IPS DF 6.9 (cell line): Measurements from ENCODE around the gene ITGAD.

Experiments
- DNase-seq: peaks from one replicate; pipeline ENCODE4 v3.0.0-alpha.2; 2013; ENCODE audit warnings: low read depth, low spot score
- H3K27ac ChIP-seq: one replicate; pipeline ENCODE4 v1.5.1; 2013; ENCODE audit warnings: low read length, control low read depth
- H3K27me3 ChIP-seq: 2 replicates; pipeline ENCODE4 v1.6.1; 2013; ENCODE audit warnings: mild to moderate bottlenecking, low read length; ENCODE audit not compliant: control insufficient read depth, insufficient read depth
- H3K36me3 ChIP-seq: 2 replicates; pipeline ENCODE4 v1.6.1; 2013; ENCODE audit warnings: low read length; ENCODE audit not compliant: control insufficient read depth, insufficient read depth
- H3K4me1 ChIP-seq: 2 replicates; pipeline ENCODE4 v1.6.1; 2013; ENCODE audit warnings: low read length; ENCODE audit not compliant: control insufficient read depth, insufficient read depth
- H3K4me3 ChIP-seq: 2 replicates; pipeline ENCODE4 v1.5.1; 2013; ENCODE audit warnings: mild to moderate bottlenecking, low read length
- H3K9me3 ChIP-seq: 2 replicates; pipeline ENCODE4 v1.6.1; 2013; ENCODE audit warnings: low read length, inconsistent platforms; ENCODE audit not compliant: control insufficient read depth, insufficient read depth
- WGBS: extraction: QIAGEN DNeasy Blood & Tissue Kit; methylation state at CpG from one replicate; pipeline ENCODE4 v1.1.7; 2013; ENCODE audit warnings: mixed read lengths, missing lambda C conversion rate; ENCODE audit not compliant: insufficient read length, insufficient coverage; 5-methylcytosine and 5-hydroxymethylcytosine counted together

The ITGAD gene

GRCh38 chr16:31459687-31460581 is 66.8 kb downstream of the ITGAD start:
- WGBS, result no CpG with 5 or more reads among the region's 61 CpGs
- peak; percentile 97 for DNase-seq
- Histone ChIP-seq H3K27ac (no peak overlapping the region), H3K36me3 (no peaks in the 10 kb centered on the region), H3K4me1 (no peaks in the 10 kb centered on the region; the same call in 1 of the 2 replicates), H3K9me3 (no peaks in the 10 kb centered on the region), H3K27me3 (no peaks in the 10 kb centered on the region), H3K4me3 (peak overlapping the region; percentile 76; the same call in 1 of the 2 replicates)

GRCh38 chr16:31460582-31461002 is 67.5 kb downstream of the ITGAD start:
- Histone ChIP-seq H3K4me3 (no peak overlapping the region; the same call in 1 of the 2 replicates), H3K36me3 (no peaks in the 10 kb centered on the region), H3K4me1 (no peaks in the 10 kb centered on the region; the same call in 1 of the 2 replicates), H3K27me3 (no peaks in the 10 kb centered on the region), H3K27ac (no peak overlapping the region), H3K9me3 (no peaks in the 10 kb centered on the region)
- no CpG with 5 or more reads among the region's 8 CpGs for WGBS
- no peak for DNase-seq

GRCh38 chr16:31461201-31461920 is 68.2 kb downstream of the ITGAD start:
- no peak for DNase-seq
- no peaks in the 10 kb centered on the region for H3K27me3 ChIP-seq
- no peak overlapping the region for H3K27ac ChIP-seq
- H3K4me3 ChIP-seq, result no peak overlapping the region
- no CpG with 5 or more reads among the region's 10 CpGs for WGBS
- H3K36me3 ChIP-seq, result no peaks in the 10 kb centered on the region
- H3K9me3 ChIP-seq, result no peaks in the 10 kb centered on the region
- no peaks in the 10 kb centered on the region; the same call in 1 of the 2 replicates for H3K4me1 ChIP-seq

GRCh38 chr16:31461921-31462804 is 69.0 kb downstream of the ITGAD start:
- H3K4me3 ChIP-seq, result no peak overlapping the region
- H3K4me1 ChIP-seq, result no peaks in the 10 kb centered on the region; the same call in 1 of the 2 replicates
- no CpG with 5 or more reads among the region's 35 CpGs for WGBS
- H3K27ac ChIP-seq, result no peak overlapping the region
- no peaks in the 10 kb centered on the region for H3K9me3 ChIP-seq
- no peak for DNase-seq
- no peaks in the 10 kb centered on the region for H3K27me3 ChIP-seq
- H3K36me3 ChIP-seq, result no peaks in the 10 kb centered on the region

GRCh38 chr16:31464348-31464769 is 71.2 kb downstream of the ITGAD start:
- WGBS, result no CpG with 5 or more reads among the region's 36 CpGs
- Histone ChIP-seq H3K9me3 (no peaks in the 10 kb centered on the region), H3K27me3 (no peaks in the 10 kb centered on the region), H3K4me1 (no peaks in the 10 kb centered on the region; the same call in 1 of the 2 replicates), H3K27ac (no peak overlapping the region), H3K36me3 (no peaks in the 10 kb centered on the region), H3K4me3 (no peak overlapping the region)
- no peak for DNase-seq

- no peak overlapping the region for H3K4me3 ChIP-seq
- no peaks in the 10 kb centered on the region for H3K9me3 ChIP-seq
- H3K27ac ChIP-seq, result no peak overlapping the region
- no CpG with 5 or more reads among the region's 17 CpGs for WGBS
- H3K4me1 ChIP-seq, result no peaks in the 10 kb centered on the region; the same call in 1 of the 2 replicates
- H3K27me3 ChIP-seq, result no peaks in the 10 kb centered on the region
- DNase-seq, result no peak
- no peaks in the 10 kb centered on the region for H3K36me3 ChIP-seq
Measured at GRCh38 chr16:31464781-31465260, 71.7 kb downstream of the ITGAD start.

- no peaks in the 10 kb centered on the region for H3K36me3 ChIP-seq
- WGBS, result no CpG with 5 or more reads among the region's 20 CpGs
Measured at GRCh38 chr16:31465788-31466370, 72.7 kb downstream of the ITGAD start.

GRCh38 chr16:31466381-31466841 is 73.3 kb downstream of the ITGAD start:
- Histone ChIP-seq H3K4me1 (no peaks in the 10 kb centered on the region; the same call in 1 of the 2 replicates), H3K4me3 (no peak overlapping the region), H3K27ac (no peak overlapping the region), H3K36me3 (no peaks in the 10 kb centered on the region), H3K27me3 (no peaks in the 10 kb centered on the region), H3K9me3 (no peaks in the 10 kb centered on the region)
- DNase-seq, result no peak
- WGBS, result no CpG with 5 or more reads among the region's 18 CpGs

More at GRCh38 chr16:31465788-31466370, 72.7 kb downstream of the ITGAD start:
- DNase-seq, result no peak
- H3K9me3 ChIP-seq, result no peaks in the 10 kb centered on the region
- no peaks in the 10 kb centered on the region; the same call in 1 of the 2 replicates for H3K4me1 ChIP-seq
- H3K27ac ChIP-seq, result no peak overlapping the region
- H3K27me3 ChIP-seq, result no peaks in the 10 kb centered on the region
- no peak overlapping the region for H3K4me3 ChIP-seq

- H3K27ac ChIP-seq, result no peak overlapping the region
- WGBS, result no CpG with 5 or more reads among the region's 5 CpGs
- no peaks in the 10 kb centered on the region for H3K27me3 ChIP-seq
- H3K36me3 ChIP-seq, result no peaks in the 10 kb centered on the region
- H3K9me3 ChIP-seq, result no peaks in the 10 kb centered on the region
- H3K4me1 ChIP-seq, result no peaks in the 10 kb centered on the region; the same call in 1 of the 2 replicates
- H3K4me3 ChIP-seq, result no peak overlapping the region
- no peak for DNase-seq
Measured at GRCh38 chr16:31467151-31467773, 74.1 kb downstream of the ITGAD start.
